Body of pancreas (tissue), 4 donors: Measurements from ENCODE around the gene FBXO31. TPM values are rescaled to one million over a fixed set of nuclear protein-coding genes. Genes with fewer than 3 reads are reported as not detected.

Experiments used
- ATAC-seq: fragments of 150-250 bp; one replicate; pipeline ENCODE4 v1.9.1; 2016
- DNase-seq, 4 donors: peaks; one replicate each; pipeline ENCODE4 v3.0.0-alpha.2; 2019
- H3K27ac ChIP-seq, 4 donors: fragments of 200-600 bp; sonication (generic); 1 replicate in 3 of 4; 2 replicates in 1 of 4; pipeline versions ENCODE4 v1.5.1 to v1.6.1; 2016 to 2019; ENCODE audit warnings: mild to moderate bottlenecking in 1 of 4, mixed read lengths in 1 of 4, moderate library complexity in 1 of 4
- H3K27me3 ChIP-seq, 2 donors: fragments of 200-600 bp; sonication (generic); one replicate each; pipeline ENCODE4 v1.6.0; 2016; ENCODE audit warnings: mild to moderate bottlenecking in 1 of 2
- H3K36me3 ChIP-seq, 2 donors: fragments of 200-600 bp; sonication (generic); replicated peaks in 1 of 2; 2 replicates each; pipeline ENCODE4 v1.5.1; 2016; ENCODE audit warnings: low read depth in 2 of 2; ENCODE audit not compliant: insufficient read depth in 1 of 2
- H3K4me1 ChIP-seq: fragments of 200-600 bp; sonication (generic); one replicate; pipeline ENCODE4 v1.6.0; 2016
- H3K4me3 ChIP-seq, 2 donors: fragments of 200-600 bp; sonication (generic); 1 replicate in 1 of 2; 2 replicates in 1 of 2; pipeline ENCODE4 v1.5.1; 2016 to 2019
- H3K9me3 ChIP-seq, 3 donors: fragments of 200-600 bp; sonication (generic); 1 replicate in 2 of 3; 2 replicates in 1 of 3; pipeline ENCODE4 v1.5.1; 2016
- CTCF ChIP-seq, 7 experiments: fragments of 450-650 bp in 4 of 7; fragments of 200-600 bp in 3 of 7; sonication (generic) in 3 of 7; IDR thresholded peaks; one replicate each; pipeline ENCODE4 v1.5.1; 2016 to 2019; ENCODE audit warnings: antibody characterized with exemption in 7 of 7
- POLR2A ChIP-seq, 3 donors: fragments of 450-650 bp; IDR thresholded peaks; one replicate each; pipeline ENCODE4 v1.6.1; 2016; ENCODE audit warnings: antibody characterized with exemption in 3 of 3, mild to moderate bottlenecking in 2 of 3
- WGBS, 2 donors: methylation state at CpG; one replicate each; pipeline ENCODE4 v1.1.5; 2017; 5-methylcytosine and 5-hydroxymethylcytosine counted together
- intact Hi-C: fragments of 100-400 bp; cut with DNase I; formaldehyde crosslinking; loops from one replicate; pipeline ENCODE4 v1.15.1; 2023
- total RNA-seq, 2 donors: library from RNA; depleted of rRNA; stranded (reverse); fragments of >200 nt; gene quantifications; one replicate each; pipeline ENCODE4 v1.1.0, GENCODE V29; 2016

FBXO31 gene
- total RNA-seq, 2 donors from 2014 or later, result 35.5 to 46.8 TPM

DNA sequence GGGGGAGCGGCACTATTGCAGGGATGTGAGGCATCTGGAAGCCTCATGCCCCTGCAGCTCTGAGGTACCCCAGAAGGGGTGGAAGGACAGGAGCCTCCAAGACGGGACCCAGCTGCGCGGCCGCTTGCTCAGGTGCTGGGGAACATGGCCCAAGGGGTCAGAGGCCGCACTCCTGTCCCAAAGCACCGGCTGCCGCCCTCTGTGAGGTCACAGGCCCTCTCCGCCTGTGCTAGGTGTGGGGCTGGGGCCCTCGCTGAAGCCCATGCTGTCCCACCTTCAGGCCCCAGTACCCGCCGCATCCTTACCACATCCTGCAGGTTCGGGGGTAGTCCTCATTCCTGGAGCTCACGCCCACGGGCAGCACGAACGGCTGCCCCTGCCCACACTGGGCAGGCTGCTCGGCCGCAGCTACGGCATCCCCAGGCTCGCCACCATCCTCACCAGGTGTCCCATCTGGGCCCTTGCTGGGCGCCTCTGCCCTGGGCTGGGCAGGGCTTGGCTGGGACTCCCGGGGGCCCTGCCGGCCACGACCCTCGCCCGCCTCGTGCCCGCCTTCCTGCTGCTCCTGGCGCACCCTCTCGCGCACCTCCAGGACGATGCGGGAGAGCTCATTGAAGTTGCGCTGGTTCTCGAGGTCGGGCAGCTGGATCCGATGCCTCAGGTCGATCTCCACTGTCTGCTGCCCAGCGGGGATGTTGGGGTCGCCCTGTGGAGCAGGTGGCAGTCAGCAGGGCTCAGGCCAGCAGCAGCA, 49.8 kb downstream of the FBXO31 start:
- no peak overlapping the region for H3K27ac ChIP-seq
- H3K4me3 ChIP-seq, result no peak overlapping the region
- WGBS, 2 donors, result 95 to 96% methylated on average over 19 to 37 of the region's 41 CpGs
- TF ChIP-seq POLR2A (IDR thresholded peaks at IDR 0.05) (no peak), CTCF (IDR thresholded peaks at IDR 0.05) (no peak)
- ATAC-seq, result no peak
- intact Hi-C loops, result no loop called here
- peaks cover 0 to 21% of the 10 kb centered on the region in 2 donors for H3K36me3 ChIP-seq
- no peaks in the 10 kb centered on the region for H3K27me3 ChIP-seq
- H3K4me1 ChIP-seq, result no peaks in the 10 kb centered on the region
- no peaks in the 10 kb centered on the region for H3K9me3 ChIP-seq
- no peak for DNase-seq

DNA sequence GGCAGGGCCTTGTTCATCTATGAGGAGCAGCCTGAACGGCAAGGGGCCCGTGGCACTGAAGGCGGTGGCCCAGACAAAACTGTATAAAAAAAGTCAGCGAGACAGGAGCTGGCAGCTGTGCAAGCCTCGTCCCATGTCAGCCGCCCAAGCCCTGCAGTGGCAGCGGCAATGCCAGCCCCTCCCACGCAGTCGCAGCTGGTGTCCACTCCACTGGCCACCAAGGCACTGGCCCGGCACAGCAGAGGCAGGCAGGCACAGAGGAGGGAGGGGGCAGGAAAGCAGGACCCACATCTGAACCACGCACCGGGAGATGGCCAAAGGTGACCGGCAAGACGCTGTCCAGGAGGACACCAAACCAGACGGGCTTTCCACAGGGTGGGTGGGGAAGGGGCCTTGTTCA, 50.5 kb downstream of the FBXO31 start:
- no peaks in the 10 kb centered on the region for H3K27me3 ChIP-seq
- no peaks in the 10 kb centered on the region for H3K4me1 ChIP-seq
- no peak for TF ChIP-seq CTCF (IDR thresholded peaks at IDR 0.05)
- no peak for TF ChIP-seq POLR2A (IDR thresholded peaks at IDR 0.05)
- WGBS, 2 donors, result 85 to 88% methylated on average over 14 to 15 of the region's 15 CpGs
- no peak for DNase-seq
- H3K36me3 ChIP-seq, result peaks cover 0 to 21% of the 10 kb centered on the region in 2 donors
- H3K9me3 ChIP-seq, result no peaks in the 10 kb centered on the region
- H3K4me3 ChIP-seq, result no peak overlapping the region
- ATAC-seq, result no peak
- no peak overlapping the region for H3K27ac ChIP-seq
- intact Hi-C loops, result no loop called here

DNA sequence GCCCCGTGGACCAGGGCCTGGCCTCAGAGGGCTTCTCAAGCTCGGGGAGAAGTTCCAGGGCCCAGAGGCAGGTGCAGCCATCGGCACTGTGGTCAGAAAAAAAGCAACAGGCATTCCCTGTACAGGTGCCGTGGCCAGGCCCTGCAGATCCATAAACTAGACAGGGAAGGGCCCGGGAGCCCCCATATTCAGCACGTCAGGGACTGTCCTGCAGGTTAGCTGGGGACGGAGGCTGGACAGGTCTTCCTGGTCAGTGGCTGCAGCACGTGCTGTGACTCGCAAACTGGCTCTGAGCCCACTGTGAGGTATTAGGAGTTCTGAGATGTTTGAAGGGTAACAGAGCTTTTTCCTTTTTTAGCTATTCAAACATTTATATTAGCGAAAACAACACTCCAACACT, 51.4 kb downstream of the FBXO31 start:
- no peak for ATAC-seq
- TF ChIP-seq POLR2A (IDR thresholded peaks at IDR 0.05), result no peak
- no peak for TF ChIP-seq CTCF (IDR thresholded peaks at IDR 0.05)
- Histone ChIP-seq H3K27ac (no peak overlapping the region), H3K36me3 (peaks cover 0 to 21% of the 10 kb centered on the region in 2 donors), H3K4me1 (no peaks in the 10 kb centered on the region), H3K27me3 (no peaks in the 10 kb centered on the region), H3K9me3 (no peaks in the 10 kb centered on the region), H3K4me3 (no peak overlapping the region)
- intact Hi-C loops, result no loop called here
- DNase-seq, result peak in 2 of 4 donors; percentile 34 to 44
- WGBS, 2 donors, result 89 to 91% methylated on average over 10 of the region's 10 CpGs

DNA sequence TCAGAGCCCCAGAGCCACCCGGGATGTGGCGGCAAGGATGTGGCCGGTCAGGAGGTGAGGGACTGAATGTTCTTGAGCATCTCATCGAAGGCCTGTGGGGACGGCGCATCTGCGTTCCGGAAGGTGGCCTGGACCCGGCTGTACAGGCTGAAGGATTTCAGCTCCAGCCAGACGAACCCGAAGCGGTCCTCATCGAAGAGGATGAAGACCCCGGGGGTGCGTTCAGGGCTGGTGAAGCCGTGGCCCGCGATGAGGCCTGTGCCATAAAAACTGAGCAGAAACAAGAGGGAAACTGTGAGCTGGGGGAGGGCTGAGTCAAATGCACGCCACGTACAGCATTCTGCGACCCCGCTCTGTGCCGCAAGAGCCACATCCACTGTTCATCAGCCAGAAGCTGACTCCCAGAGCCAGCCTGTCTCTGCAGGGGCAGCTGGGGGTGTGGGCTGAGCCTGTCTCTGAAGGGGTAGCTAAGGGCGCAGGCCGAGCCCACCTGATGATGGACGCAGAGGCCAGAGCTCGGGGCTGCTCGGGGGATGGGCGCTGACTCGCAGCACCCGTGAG, 52.3 kb downstream of the FBXO31 start:
- no peak for DNase-seq
- 91 to 94% methylated on average over 26 to 31 of the region's 31 CpGs for WGBS, 2 donors
- no peak for ATAC-seq

More for the DNA sequence above, 52.3 kb downstream of the FBXO31 start:
- Histone ChIP-seq H3K4me1 (no peaks in the 10 kb centered on the region), H3K27me3 (no peaks in the 10 kb centered on the region), H3K27ac (no peak overlapping the region), H3K9me3 (no peaks in the 10 kb centered on the region), H3K36me3 (peaks cover 0 to 21% of the 10 kb centered on the region in 2 donors), H3K4me3 (no peak overlapping the region)
- TF ChIP-seq CTCF (IDR thresholded peaks at IDR 0.05), result no peak
- TF ChIP-seq POLR2A (IDR thresholded peaks at IDR 0.05), result no peak
- intact Hi-C loops, result no loop called here
